WTC11 (cell line): ENCODE measurements around the gene SHQ1. TPM values are rescaled to one million over a fixed set of nuclear protein-coding genes. Genes with fewer than 3 reads are reported as not detected.

Experiments used
- AR ChIP-seq: fragments of 250-450 bp; sonication (Bioruptor Pico); IDR thresholded peaks from 2 replicates; pipeline ENCODE4 v1.9.0; 2021; ENCODE audit warnings: mild to moderate bottlenecking
- ARID4B ChIP-seq: sonication (generic); formaldehyde crosslinking; IDR thresholded peaks from 2 replicates; pipeline ENCODE4 v1.8.0; 2023; ENCODE audit warnings: missing genetic modification reagents, mild to moderate bottlenecking, borderline replicate concordance
- ATF1 ChIP-seq: sonication (generic); formaldehyde crosslinking; IDR thresholded peaks from 2 replicates; pipeline ENCODE4 v1.8.1; 2023; ENCODE audit warnings: mild to moderate bottlenecking, moderate library complexity, missing genetic modification reagents
- CBFB ChIP-seq: sonication (generic); formaldehyde crosslinking; IDR thresholded peaks from 2 replicates; pipeline ENCODE4 v1.8.1; 2022; ENCODE audit warnings: mild to moderate bottlenecking, low read depth, missing genetic modification reagents
- CDX4 ChIP-seq: fragments of 250-450 bp; sonication (Bioruptor Pico); IDR thresholded peaks from 2 replicates; pipeline ENCODE4 v1.9.0; 2021; ENCODE audit warnings: moderate library complexity, mild to moderate bottlenecking, inconsistent platforms, borderline replicate concordance
- CREB1 ChIP-seq: sonication (generic); formaldehyde crosslinking; IDR thresholded peaks from 2 replicates; pipeline ENCODE4 v1.8.0; 2023; ENCODE audit warnings: mild to moderate bottlenecking, missing genetic modification reagents
- E2F5 ChIP-seq: sonication (generic); formaldehyde crosslinking; IDR thresholded peaks from 2 replicates; pipeline ENCODE4 v1.8.1; 2022; ENCODE audit warnings: mild to moderate bottlenecking, moderate library complexity, missing genetic modification reagents
- FOXJ3 ChIP-seq: sonication (generic); formaldehyde crosslinking; IDR thresholded peaks from 2 replicates; pipeline ENCODE4 v1.9.0; 2021; ENCODE audit warnings: missing genetic modification reagents, mild to moderate bottlenecking, borderline replicate concordance
- GRHL2 ChIP-seq: fragments of 250-450 bp; sonication (Bioruptor Pico); IDR thresholded peaks from 2 replicates; pipeline ENCODE4 v1.8.0; 2022; ENCODE audit warnings: mild to moderate bottlenecking, moderate library complexity; ENCODE audit not compliant: insufficient replicate concordance, severe bottlenecking
- GTF2I ChIP-seq: fragments of 250-450 bp; sonication (Bioruptor Pico); conservative IDR thresholded peaks from 2 replicates; pipeline ENCODE4 v1.4.0; 2021; ENCODE audit warnings: mild to moderate bottlenecking
- IRF1 ChIP-seq: sonication (generic); formaldehyde crosslinking; IDR thresholded peaks from 2 replicates; pipeline ENCODE4 v1.8.0; 2023; ENCODE audit warnings: missing genetic modification reagents
- NFE2L1 ChIP-seq: sonication (generic); formaldehyde crosslinking; IDR thresholded peaks from 2 replicates; pipeline ENCODE4 v1.8.1; 2023; ENCODE audit warnings: missing genetic modification reagents
- NFYB ChIP-seq: sonication (generic); formaldehyde crosslinking; conservative IDR thresholded peaks from 2 replicates; pipeline ENCODE4 v1.8.0; 2022; ENCODE audit warnings: low read depth, missing genetic modification reagents
- PRRX2 ChIP-seq: fragments of 250-450 bp; sonication (Bioruptor Pico); IDR thresholded peaks from 2 replicates; pipeline ENCODE4 v1.8.0; 2021; ENCODE audit warnings: mild to moderate bottlenecking
- TEAD4 ChIP-seq: sonication (generic); formaldehyde crosslinking; IDR thresholded peaks from 2 replicates; pipeline ENCODE4 v1.8.0; 2022; ENCODE audit warnings: mild to moderate bottlenecking, missing genetic modification reagents
- TP53 ChIP-seq: sonication (generic); formaldehyde crosslinking; IDR thresholded peaks from 2 replicates; pipeline ENCODE4 v1.8.1; 2023; ENCODE audit warnings: mild to moderate bottlenecking, missing genetic modification reagents
- ZBTB43 ChIP-seq: sonication (generic); formaldehyde crosslinking; IDR thresholded peaks from 2 replicates; pipeline ENCODE4 v1.8.1; 2023; ENCODE audit warnings: mild to moderate bottlenecking, missing genetic modification reagents
- ZNF219 ChIP-seq: sonication (generic); formaldehyde crosslinking; IDR thresholded peaks from 2 replicates; pipeline ENCODE4 v1.8.0; 2023; ENCODE audit warnings: missing genetic modification reagents, mild to moderate bottlenecking, borderline replicate concordance
- ZNF232 ChIP-seq: sonication (generic); formaldehyde crosslinking; IDR thresholded peaks from 2 replicates; pipeline ENCODE4 v1.8.0; 2022; ENCODE audit warnings: mild to moderate bottlenecking, missing genetic modification reagents
- ZNF416 ChIP-seq: fragments of 250-450 bp; sonication (Bioruptor Pico); IDR thresholded peaks from 2 replicates; pipeline ENCODE4 v1.9.0; 2021; ENCODE audit warnings: mild to moderate bottlenecking, inconsistent platforms
- total RNA-seq: library from RNA; stranded (reverse); gene quantifications from 3 replicates; pipeline ENCODE4 v1.2.3, GENCODE V29; 2021
- TF ChIP-seq, protein P1 (sequence below): sonication (generic); formaldehyde crosslinking; IDR thresholded peaks from 2 replicates; pipeline ENCODE4 v1.8.1; 2022; ENCODE audit warnings: low read depth, missing genetic modification reagents, borderline replicate concordance
- TF ChIP-seq, protein P2 (sequence below): sonication (generic); formaldehyde crosslinking; IDR thresholded peaks from 2 replicates; pipeline ENCODE4 v1.8.1; 2022; ENCODE audit warnings: low read depth, mild to moderate bottlenecking, moderate library complexity, missing genetic modification reagents, borderline replicate concordance
- TF ChIP-seq, protein P3 (sequence below): sonication (generic); formaldehyde crosslinking; IDR thresholded peaks from 2 replicates; pipeline ENCODE4 v1.8.0; 2022; ENCODE audit warnings: mild to moderate bottlenecking, missing genetic modification reagents

SHQ1 gene
- total RNA-seq, 1 experiment from 2014 or later, result 29.1 TPM

DNA sequence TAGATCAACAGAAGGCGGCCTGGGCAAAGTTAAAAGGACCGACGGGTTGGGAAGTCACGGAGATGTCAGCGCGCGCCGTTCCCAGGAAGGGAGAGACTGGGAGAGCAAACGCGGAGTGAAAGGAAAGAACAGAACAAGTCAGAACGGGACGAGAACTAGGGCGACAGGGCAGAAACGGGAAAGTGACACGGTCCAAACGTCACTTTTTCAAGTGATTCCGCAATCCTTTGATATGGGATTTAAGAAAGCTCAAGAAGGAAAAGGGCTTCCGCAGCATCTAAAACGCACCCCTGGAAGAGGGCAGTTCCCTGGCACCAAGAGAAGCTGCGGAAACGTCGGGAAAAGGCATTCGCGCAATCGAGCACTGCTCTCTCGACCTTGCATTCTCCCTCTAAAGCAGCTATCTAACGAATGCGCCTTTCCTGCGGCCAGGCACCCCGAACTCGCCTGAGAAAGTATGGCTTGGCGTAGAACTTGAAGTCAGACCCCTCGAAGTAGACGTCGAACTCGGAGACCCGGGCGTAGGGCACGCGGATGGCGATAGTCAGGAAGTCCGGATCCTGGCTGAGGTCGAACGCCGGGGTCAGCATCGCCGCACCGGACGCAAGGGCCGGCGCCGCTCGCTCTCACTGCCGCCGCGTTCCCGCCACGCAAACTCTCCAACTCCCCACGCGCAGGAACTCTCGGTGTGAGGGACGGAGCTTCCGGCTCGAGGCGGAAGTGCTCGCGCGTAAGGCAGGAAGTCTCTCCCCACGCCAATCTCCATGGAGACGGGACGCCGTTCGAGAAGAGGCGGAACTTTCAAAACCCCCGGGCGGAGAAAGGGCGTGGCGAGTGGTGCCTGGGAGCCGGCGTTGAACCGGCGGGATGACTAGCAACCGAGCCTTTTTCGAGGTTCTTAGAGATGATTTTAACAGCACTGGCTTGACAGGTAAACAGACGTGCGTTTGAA is at the start of gene SHQ1 (continued):
- peak; percentile 86; the same call in 1 of the 2 replicates for TF ChIP-seq ARID4B (CRISPR knock-in tag)
- TF ChIP-seq, protein P1, sequence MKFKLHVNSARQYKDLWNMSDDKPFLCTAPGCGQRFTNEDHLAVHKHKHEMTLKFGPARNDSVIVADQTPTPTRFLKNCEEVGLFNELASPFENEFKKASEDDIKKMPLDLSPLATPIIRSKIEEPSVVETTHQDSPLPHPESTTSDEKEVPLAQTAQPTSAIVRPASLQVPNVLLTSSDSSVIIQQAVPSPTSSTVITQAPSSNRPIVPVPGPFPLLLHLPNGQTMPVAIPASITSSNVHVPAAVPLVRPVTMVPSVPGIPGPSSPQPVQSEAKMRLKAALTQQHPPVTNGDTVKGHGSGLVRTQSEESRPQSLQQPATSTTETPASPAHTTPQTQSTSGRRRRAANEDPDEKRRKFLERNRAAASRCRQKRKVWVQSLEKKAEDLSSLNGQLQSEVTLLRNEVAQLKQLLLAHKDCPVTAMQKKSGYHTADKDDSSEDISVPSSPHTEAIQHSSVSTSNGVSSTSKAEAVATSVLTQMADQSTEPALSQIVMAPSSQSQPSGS (CRISPR knock-in tag), result peak; percentile 50; the same call in 1 of the 2 replicates
- TF ChIP-seq, protein P2, sequence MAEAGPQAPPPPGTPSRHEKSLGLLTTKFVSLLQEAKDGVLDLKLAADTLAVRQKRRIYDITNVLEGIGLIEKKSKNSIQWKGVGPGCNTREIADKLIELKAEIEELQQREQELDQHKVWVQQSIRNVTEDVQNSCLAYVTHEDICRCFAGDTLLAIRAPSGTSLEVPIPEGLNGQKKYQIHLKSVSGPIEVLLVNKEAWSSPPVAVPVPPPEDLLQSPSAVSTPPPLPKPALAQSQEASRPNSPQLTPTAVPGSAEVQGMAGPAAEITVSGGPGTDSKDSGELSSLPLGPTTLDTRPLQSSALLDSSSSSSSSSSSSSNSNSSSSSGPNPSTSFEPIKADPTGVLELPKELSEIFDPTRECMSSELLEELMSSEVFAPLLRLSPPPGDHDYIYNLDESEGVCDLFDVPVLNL, result peak; percentile 73; the same call in 1 of the 2 replicates
- no peak for TF ChIP-seq ZNF416 (CRISPR knock-in tag)
- TF ChIP-seq CDX4 (CRISPR knock-in tag), result no peak
- TF ChIP-seq GTF2I, result no peak
- no peak for TF ChIP-seq PRRX2
- no peak for TF ChIP-seq FOXJ3
- no peak for TF ChIP-seq ZNF232
- TF ChIP-seq GRHL2, result no peak
- TF ChIP-seq NFYB (CRISPR knock-in tag), result 0 out of 2 replicates have a peak, but pooled peaks have one; percentile 22
- TF ChIP-seq E2F5 (CRISPR knock-in tag), result 0 out of 2 replicates have a peak, but pooled peaks have one; percentile 41
- no peak for TF ChIP-seq ZNF219
- TF ChIP-seq, protein P3, sequence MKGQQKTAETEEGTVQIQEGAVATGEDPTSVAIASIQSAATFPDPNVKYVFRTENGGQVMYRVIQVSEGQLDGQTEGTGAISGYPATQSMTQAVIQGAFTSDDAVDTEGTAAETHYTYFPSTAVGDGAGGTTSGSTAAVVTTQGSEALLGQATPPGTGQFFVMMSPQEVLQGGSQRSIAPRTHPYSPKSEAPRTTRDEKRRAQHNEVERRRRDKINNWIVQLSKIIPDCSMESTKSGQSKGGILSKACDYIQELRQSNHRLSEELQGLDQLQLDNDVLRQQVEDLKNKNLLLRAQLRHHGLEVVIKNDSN (CRISPR knock-in tag), result 0 out of 2 replicates have a peak, but pooled peaks have one; percentile 41
- peak; percentile 90 for TF ChIP-seq TP53 (CRISPR knock-in tag)
- peak; percentile 86; the same call in 1 of the 2 replicates for TF ChIP-seq ZBTB43
- TF ChIP-seq IRF1 (CRISPR knock-in tag), result peak; percentile 79
- 0 out of 2 replicates have a peak, but pooled peaks have one; percentile 58 for TF ChIP-seq CBFB (CRISPR knock-in tag)
- peak; percentile 55; the same call in 1 of the 2 replicates for TF ChIP-seq TEAD4 (CRISPR knock-in tag)
- no peak for TF ChIP-seq AR (CRISPR knock-in tag)
- TF ChIP-seq CREB1 (CRISPR knock-in tag), result peak; percentile 78
- no peak for TF ChIP-seq ATF1
- TF ChIP-seq NFE2L1 (CRISPR knock-in tag), result peak; percentile 92
